Measurements from ENCODE around the gene BLTP3A. TPM values are rescaled to one million over a fixed set of nuclear protein-coding genes. Genes with fewer than 3 reads are reported as not detected.

Gene BLTP3A
- total and polyA plus RNA-seq, 2 of the 13 experiments (the other 11 are each of a cell fraction or from before 2014, with no cell fraction given) = 22.1 to 24.0 TPM

- TF ChIP-seq MXI1 (IDR thresholded peaks at IDR 0.05; ENCODE audit: borderline replicate concordance, low read depth, low read length) (peak; percentile 63; the same call in 1 of the 3 replicates), BHLHE40 (IDR thresholded peaks at IDR 0.05; ENCODE audit: low read length) (no peak), ZNF329 (CRISPR knock-in tag; IDR thresholded peaks at IDR 0.05; ENCODE audit: low read depth) (0 out of 2 replicates have a peak, but pooled peaks have one; percentile 51), ZNF605 (CRISPR knock-in tag; IDR thresholded peaks at IDR 0.05) (peak; percentile 25; the same call in 1 of the 2 replicates), KDM5B (CRISPR knock-in tag; IDR thresholded peaks at IDR 0.05; ENCODE audit: borderline replicate concordance) (peak; percentile 79), ZHX1 (CRISPR knock-in tag; IDR thresholded peaks at IDR 0.05; ENCODE audit: low read depth) (peak; percentile 42; the same call in 1 of the 2 replicates), ZNF792 (CRISPR knock-in tag; IDR thresholded peaks at IDR 0.05) (peak; percentile 35; the same call in 1 of the 2 replicates), SPEN (CRISPR knock-in tag; IDR thresholded peaks at IDR 0.05; ENCODE audit: low read depth) (peak; percentile 64; the same call in 1 of the 2 replicates), IKZF1 (IDR thresholded peaks at IDR 0.05) (no peak), MIXL1 (CRISPR knock-in tag; IDR thresholded peaks at IDR 0.05) (0 out of 2 replicates have a peak, but pooled peaks have one; percentile 5), IRF2 (CRISPR knock-in tag; IDR thresholded peaks at IDR 0.05) (0 out of 2 replicates have a peak, but pooled peaks have one; percentile 13), KLF6 (CRISPR knock-in tag; IDR thresholded peaks at IDR 0.05) (peak; percentile 41; the same call in 1 of the 2 replicates), CAMTA2 (CRISPR knock-in tag; IDR thresholded peaks at IDR 0.05; ENCODE audit: borderline replicate concordance) (no peak), RXRA (CRISPR knock-in tag; IDR thresholded peaks at IDR 0.05) (0 out of 2 replicates have a peak, but pooled peaks have one; percentile 4), ETS1 (CRISPR knock-in tag; IDR thresholded peaks at IDR 0.05) (0 out of 2 replicates have a peak, but pooled peaks have one; percentile 15), RERE (CRISPR knock-in tag; IDR thresholded peaks at IDR 0.05; ENCODE audit: low read depth) (no peak), PHF8 (CRISPR knock-in tag; IDR thresholded peaks at IDR 0.05) (peak; percentile 78), SAFB2 (CRISPR knock-in tag; IDR thresholded peaks at IDR 0.05; ENCODE audit: borderline replicate concordance, low read depth) (peak; percentile 48), ZNF569 (CRISPR knock-in tag; IDR thresholded peaks at IDR 0.05; ENCODE audit: borderline replicate concordance) (no peak), ZNF740 (CRISPR knock-in tag; IDR thresholded peaks at IDR 0.05) (peak; percentile 45; the same call in 1 of the 2 replicates)
These were observed at the start of gene BLTP3A (continued) for GRCh38 chr6:34791701-34792604.

Measured in HepG2 (cell line).